Retina (tissue), 1 donor: ENCODE measurements around the gene DNAH9.
"Not testable (repeated sequence)": the region's sequence is repeated elsewhere in the genome, so short reads cannot be mapped to it uniquely, and the experiment has no call there.

Experiments used
- DNase-seq: peaks from one replicate; pipeline ENCODE4 v3.0.0-alpha.2; 2016

Gene DNAH9

GRCh38 chr17:11924076-11924475 is 325.8 kb downstream of the DNAH9 start:
- no peak for DNase-seq

GRCh38 chr17:11925262-11926021 is 327.2 kb downstream of the DNAH9 start:
- no peak for DNase-seq

GRCh38 chr17:11928436-11928835 is 330.2 kb downstream of the DNAH9 start:
- no peak for DNase-seq

GRCh38 chr17:11932337-11932898 is 334.1 kb downstream of the DNAH9 start:
- DNase-seq, result no peak

- DNase-seq, result peak; percentile 51
Measured at GRCh38 chr17:11935734-11936406, 337.6 kb downstream of the DNAH9 start.

GRCh38 chr17:11940904-11941303 is 342.6 kb downstream of the DNAH9 start:
- DNase-seq, result no peak

- DNase-seq, result not testable (repeated sequence)
Measured at GRCh38 chr17:11943086-11943485, 344.8 kb downstream of the DNAH9 start.

GRCh38 chr17:11943759-11944347 is 345.6 kb downstream of the DNAH9 start:
- no peak for DNase-seq

GRCh38 chr17:11944587-11944986 is 346.3 kb downstream of the DNAH9 start:
- DNase-seq, result no peak

GRCh38 chr17:11948789-11949188 is 350.5 kb downstream of the DNAH9 start:
- no peak for DNase-seq

GRCh38 chr17:11949571-11949970 is 351.3 kb downstream of the DNAH9 start:
- not testable (repeated sequence) for DNase-seq

- no peak for DNase-seq
Measured at GRCh38 chr17:11950771-11951519, 352.7 kb downstream of the DNAH9 start.

- no peak for DNase-seq
Measured at GRCh38 chr17:11952610-11953009, 354.3 kb downstream of the DNAH9 start.

GRCh38 chr17:11953924-11954323 is 355.7 kb downstream of the DNAH9 start:
- no peak for DNase-seq

GRCh38 chr17:11954936-11955335 is 356.7 kb downstream of the DNAH9 start:
- no peak for DNase-seq

GRCh38 chr17:11969565-11969964 is 371.3 kb downstream of the DNAH9 start:
- no peak for DNase-seq

- DNase-seq, result not testable (repeated sequence)
Measured at GRCh38 chr17:11972741-11973140, 374.5 kb downstream of the DNAH9 start.

GRCh38 chr17:11979795-11980194 is 381.5 kb downstream of the DNAH9 start:
- DNase-seq, result no peak

GRCh38 chr17:11980813-11981212 is 382.5 kb downstream of the DNAH9 start:
- DNase-seq, result no peak

- DNase-seq, result no peak
Measured at GRCh38 chr17:11981862-11982261, 383.6 kb downstream of the DNAH9 start.

GRCh38 chr17:11986179-11986941 is 388.1 kb downstream of the DNAH9 start:
- DNase-seq, result no peak

GRCh38 chr17:11986942-11987329 is 388.7 kb downstream of the DNAH9 start:
- DNase-seq, result peak; percentile 43
